Urinary bladder (tissue), 4 donors: ENCODE results near the gene ELOF1. TPM values are rescaled to one million over a fixed set of nuclear protein-coding genes. Genes with fewer than 3 reads are reported as not detected.

ENCODE experiments used
- DNase-seq: peaks from one replicate; pipeline ENCODE4 v3.0.0-alpha.2; 2015; ENCODE audit errors: extremely low spot score
- H3K27ac ChIP-seq: one replicate; pipeline ENCODE4 v1.5.1; 2013; ENCODE audit warnings: low read depth, mild to moderate bottlenecking, moderate library complexity
- H3K36me3 ChIP-seq: one replicate; pipeline ENCODE4 v1.6.1; 2013; ENCODE audit warnings: mild to moderate bottlenecking, moderate library complexity; ENCODE audit not compliant: insufficient read depth
- H3K4me1 ChIP-seq: one replicate; pipeline ENCODE4 v1.6.1; 2013; ENCODE audit warnings: mild to moderate bottlenecking, moderate library complexity; ENCODE audit not compliant: insufficient read depth
- H3K4me3 ChIP-seq: one replicate; pipeline ENCODE4 v1.5.1; 2013; ENCODE audit warnings: low read depth, low read length
- WGBS: extraction: QIAGEN DNeasy Blood & Tissue Kit; methylation state at CpG from one replicate; pipeline ENCODE4 v1.1.7; 2013; 5-methylcytosine and 5-hydroxymethylcytosine counted together
- polyA plus RNA-seq: library from polyadenylated mRNA; stranded (reverse); fragments of 200-250 nt; gene quantifications from one replicate; pipeline ENCODE4 v1.2.3, GENCODE V29; 2013
- small RNA-seq: library from RNA; depleted of rRNA; stranded (forward); fragments of <200 nt; gene quantifications from one replicate; pipeline ENCODE3, GENCODE V24; 2014
- total RNA-seq: library from RNA; depleted of rRNA; stranded (reverse); fragments of >200 nt; gene quantifications from one replicate; pipeline ENCODE4 v1.2.3, GENCODE V29; 2014
- donor health status: healthy with polysubstance abuse.
- donor health status: healthy.

The ELOF1 gene
- total and polyA plus RNA-seq, 2 donors = 15.4 to 61.2 TPM

DNA sequence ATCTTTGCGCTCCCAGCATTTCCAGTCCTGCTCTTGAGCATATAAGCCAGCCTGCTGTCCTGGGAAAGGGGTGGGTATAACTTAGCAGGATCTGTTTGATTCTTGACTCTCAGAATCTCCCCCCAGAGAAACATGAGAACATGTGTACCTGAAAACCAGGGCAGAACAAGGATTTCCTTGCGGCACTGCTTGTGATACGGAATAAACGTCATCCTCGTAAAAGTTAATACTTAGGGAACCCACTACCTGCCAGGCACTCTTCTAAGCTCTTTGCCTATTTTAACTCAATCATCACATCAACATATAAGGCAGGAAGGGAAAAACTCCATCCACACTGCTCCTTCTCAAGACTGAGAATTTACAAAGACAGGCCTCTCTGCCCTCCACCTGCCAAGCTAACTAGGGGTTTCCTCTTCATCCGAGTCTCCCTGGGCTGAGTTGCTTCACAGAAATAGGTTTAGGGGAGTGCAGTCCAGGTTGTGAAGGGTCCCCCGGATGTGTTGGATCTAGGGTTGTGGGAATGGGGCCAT, 54.5 kb downstream of the ELOF1 start:
- no peaks in the 10 kb centered on the region for H3K4me1 ChIP-seq
- no peaks in the 10 kb centered on the region for H3K36me3 ChIP-seq
- H3K4me3 ChIP-seq = peak overlapping the region; percentile 91
- no peak overlapping the region for H3K27ac ChIP-seq
- WGBS = 31% methylated on average over 7 of the region's 7 CpGs
- no peak for DNase-seq

Small RNA genes within 50 kb of the gene (small RNA-seq; reads per million reads assigned to genes)
- gene RN7SL833P = 0.18 reads per million

Other genes starting within 250 kb of the ELOF1 start
- gene RAB3D, start 219.6 kb downstream of the ELOF1 start, total RNA-seq = 13.4 TPM
- gene RAB3D, start 219.6 kb downstream of the ELOF1 start, polyA plus RNA-seq = 12.4 TPM
- gene TMEM205, start 213.0 kb downstream of the ELOF1 start, total RNA-seq = 63.8 TPM
- gene TMEM205, start 213.0 kb downstream of the ELOF1 start, polyA plus RNA-seq = 144 TPM
- gene CCDC159, start 212.7 kb downstream of the ELOF1 start, total RNA-seq = 14.3 TPM
- gene CCDC159, start 212.7 kb downstream of the ELOF1 start, polyA plus RNA-seq = 29.0 TPM
- 7.2 TPM for gene PLPPR2, start 203.8 kb downstream of the ELOF1 start, total RNA-seq
- gene PLPPR2, start 203.8 kb downstream of the ELOF1 start, polyA plus RNA-seq = 41.5 TPM
- gene SWSAP1, start 184.6 kb downstream of the ELOF1 start, total RNA-seq = 1.2 TPM
- 2.4 TPM for gene SWSAP1, start 184.6 kb downstream of the ELOF1 start, polyA plus RNA-seq
- gene EPOR, start 174.9 kb downstream of the ELOF1 start, total RNA-seq = 2.9 TPM
- 6.6 TPM for gene EPOR, start 174.9 kb downstream of the ELOF1 start, polyA plus RNA-seq
- 2.5 TPM for gene RGL3, start 139.9 kb downstream of the ELOF1 start, total RNA-seq
- 6.5 TPM for gene RGL3, start 139.9 kb downstream of the ELOF1 start, polyA plus RNA-seq
- 0.48 TPM for gene ODAD3, start 124.1 kb downstream of the ELOF1 start, total RNA-seq
- gene ODAD3, start 124.1 kb downstream of the ELOF1 start, polyA plus RNA-seq = 0.34 TPM
- 54.9 TPM for gene PRKCSH, start 123.6 kb downstream of the ELOF1 start, total RNA-seq
- gene PRKCSH, start 123.6 kb downstream of the ELOF1 start, polyA plus RNA-seq = 174 TPM
- gene ELAVL3, start 78.2 kb downstream of the ELOF1 start, total RNA-seq = 0.90 TPM
- 0.28 TPM for gene ELAVL3, start 78.2 kb downstream of the ELOF1 start, polyA plus RNA-seq
- 4.5 TPM for gene ZNF653, start 53.4 kb downstream of the ELOF1 start, total RNA-seq
- 9.8 TPM for gene ZNF653, start 53.4 kb downstream of the ELOF1 start, polyA plus RNA-seq
- 19.0 TPM for gene ECSIT, start 30.1 kb downstream of the ELOF1 start, total RNA-seq
- gene ECSIT, start 30.1 kb downstream of the ELOF1 start, polyA plus RNA-seq = 68.7 TPM
- gene CNN1, start 20.4 kb downstream of the ELOF1 start, total RNA-seq = 558 TPM
- gene CNN1, start 20.4 kb downstream of the ELOF1 start, polyA plus RNA-seq = 3,172 TPM
- gene ACP5, start 18.4 kb upstream of the ELOF1 start, total RNA-seq = 1.1 TPM
- gene ACP5, start 18.4 kb upstream of the ELOF1 start, polyA plus RNA-seq = 14.7 TPM
- 48.2 TPM for gene ZNF627, start 38.3 kb upstream of the ELOF1 start, total RNA-seq
- gene ZNF627, start 38.3 kb upstream of the ELOF1 start, polyA plus RNA-seq = 10.9 TPM
- 35.1 TPM for gene ZNF823, start 179.7 kb upstream of the ELOF1 start, total RNA-seq
- 3.5 TPM for gene ZNF823, start 179.7 kb upstream of the ELOF1 start, polyA plus RNA-seq
- gene ZNF441, start 207.8 kb upstream of the ELOF1 start, total RNA-seq = 37.7 TPM
- gene ZNF441, start 207.8 kb upstream of the ELOF1 start, polyA plus RNA-seq = 7.4 TPM
- gene ZNF491, start 239.3 kb upstream of the ELOF1 start, total RNA-seq = 8.6 TPM
- gene ZNF491, start 239.3 kb upstream of the ELOF1 start, polyA plus RNA-seq = 1.6 TPM